Activated naive CD4-positive, alpha-beta T cell treated with anti-CD3 and anti-CD28 coated beads, Interleukin-2, amount 50 U/mL, for 72 hours (primary cell): ENCODE measurements around the gene PTPRQ. TPM values are rescaled to one million over a fixed set of nuclear protein-coding genes. Genes with fewer than 3 reads are reported as not detected.
"Not testable (repeated sequence)": the region's sequence is repeated elsewhere in the genome, so short reads cannot be mapped to it uniquely, and the experiment has no call there.

ENCODE experiments used
- ATAC-seq, 2 donors: fragments of 150-1000 bp; cut with Tn5 transposase; 2 replicates each; pipeline ENCODE4 v1.10.0; 2021; ENCODE audit warnings: mild to moderate bottlenecking in 2 of 2, moderate library complexity in 2 of 2
- DNase-seq, 2 donors: peaks; one replicate each; pipeline ENCODE4 v3.0.0; 2021 to 2022; ENCODE audit warnings: low spot score in 2 of 2
- H3K27ac Mint-ChIP-seq, 2 donors: one replicate each; pipeline ENCODE4 v1.8.0; 2022; ENCODE audit warnings: mild to moderate bottlenecking in 2 of 2, mixed read lengths in 2 of 2
- H3K36me3 Mint-ChIP-seq, 2 donors: one replicate each; pipeline ENCODE4 v1.8.0; 2022; ENCODE audit warnings: mixed read lengths in 2 of 2
- H3K9me3 Mint-ChIP-seq, 2 donors: one replicate each; pipeline ENCODE4 v1.8.0; 2022; ENCODE audit warnings: mixed read lengths in 2 of 2
- total RNA-seq, 2 donors: library from RNA; stranded (reverse); gene quantifications; one replicate each; pipeline ENCODE4 v1.2.3, GENCODE V29; 2022

Gene PTPRQ
- total RNA-seq, 2 donors from 2014 or later, result not detected

- Mint-ChIP-seq H3K27ac (no peak overlapping the region), H3K36me3 (no peaks in the 10 kb centered on the region), H3K9me3 (peaks cover 4 to 9% of the 10 kb centered on the region in 2 donors)
- DNase-seq (no peak), ATAC-seq (no peak)
Observed at GRCh38 chr12:80456513-80456912, 12.5 kb downstream of the PTPRQ start.

- DNase-seq (no peak), ATAC-seq (no peak)
- Mint-ChIP-seq H3K27ac (no peak overlapping the region), H3K36me3 (no peaks in the 10 kb centered on the region), H3K9me3 (peaks cover 4 to 6% of the 10 kb centered on the region in 2 donors)
Observed at GRCh38 chr12:80460972-80461371, 16.9 kb downstream of the PTPRQ start.

GRCh38 chr12:80461851-80462250 lies 17.8 kb downstream of the PTPRQ start:
- not testable (repeated sequence) for H3K9me3 Mint-ChIP-seq, H3K27ac Mint-ChIP-seq, ATAC-seq, DNase-seq, H3K36me3 Mint-ChIP-seq

GRCh38 chr12:80469681-80470080 lies 25.6 kb downstream of the PTPRQ start:
- Mint-ChIP-seq H3K27ac (no peak overlapping the region), H3K36me3 (no peaks in the 10 kb centered on the region)
- no peak for ATAC-seq

GRCh38 chr12:80470403-80470802 lies 26.4 kb downstream of the PTPRQ start:
- DNase-seq (no peak), ATAC-seq (no peak)
- H3K9me3 Mint-ChIP-seq, result no peaks in the 10 kb centered on the region
- H3K36me3 Mint-ChIP-seq, result no peaks in the 10 kb centered on the region
- H3K27ac Mint-ChIP-seq, result no peak overlapping the region

More at GRCh38 chr12:80469681-80470080, 25.6 kb downstream of the PTPRQ start:
- no peak for DNase-seq
- no peaks in the 10 kb centered on the region for H3K9me3 Mint-ChIP-seq

- DNase-seq (no peak), ATAC-seq (no peak)
- no peaks in the 10 kb centered on the region for H3K9me3 Mint-ChIP-seq
- no peak overlapping the region for H3K27ac Mint-ChIP-seq
- no peaks in the 10 kb centered on the region for H3K36me3 Mint-ChIP-seq
Observed at GRCh38 chr12:80472236-80472635, 28.2 kb downstream of the PTPRQ start.

- Mint-ChIP-seq H3K9me3 (no peaks in the 10 kb centered on the region), H3K36me3 (no peaks in the 10 kb centered on the region), H3K27ac (no peak overlapping the region)
- DNase-seq, result no peak
- ATAC-seq, result no peak
Observed at GRCh38 chr12:80472911-80473500, 29.0 kb downstream of the PTPRQ start.

- ATAC-seq, H3K27ac Mint-ChIP-seq, H3K36me3 Mint-ChIP-seq, H3K9me3 Mint-ChIP-seq, DNase-seq: not testable (repeated sequence)
Observed at GRCh38 chr12:80477521-80478145, 33.6 kb downstream of the PTPRQ start.

GRCh38 chr12:80484746-80485145 lies 40.7 kb downstream of the PTPRQ start:
- Mint-ChIP-seq H3K9me3 (peaks cover 5 to 10% of the 10 kb centered on the region in 2 donors), H3K36me3 (no peaks in the 10 kb centered on the region), H3K27ac (no peak overlapping the region)
- DNase-seq, result no peak
- ATAC-seq, result no peak

- DNase-seq (no peak), ATAC-seq (no peak)
- Mint-ChIP-seq H3K27ac (no peak overlapping the region), H3K9me3 (peaks cover 5 to 10% of the 10 kb centered on the region in 2 donors), H3K36me3 (no peaks in the 10 kb centered on the region)
Observed at GRCh38 chr12:80485222-80485987, 41.4 kb downstream of the PTPRQ start.

GRCh38 chr12:80490329-80490728 lies 46.3 kb downstream of the PTPRQ start:
- H3K27ac Mint-ChIP-seq, result no peak overlapping the region
- H3K36me3 Mint-ChIP-seq, result no peaks in the 10 kb centered on the region

GRCh38 chr12:80491166-80491565 lies 47.1 kb downstream of the PTPRQ start:
- H3K27ac Mint-ChIP-seq, result no peak overlapping the region
- H3K9me3 Mint-ChIP-seq, result peaks cover 0 to 6% of the 10 kb centered on the region in 2 donors
- DNase-seq (no peak), ATAC-seq (no peak)
- no peaks in the 10 kb centered on the region for H3K36me3 Mint-ChIP-seq

More at GRCh38 chr12:80490329-80490728, 46.3 kb downstream of the PTPRQ start:
- ATAC-seq (no peak), DNase-seq (no peak)
- peaks cover 3 to 8% of the 10 kb centered on the region in 2 donors for H3K9me3 Mint-ChIP-seq

GRCh38 chr12:80493466-80493865 lies 49.4 kb downstream of the PTPRQ start:
- no peak for ATAC-seq
- Mint-ChIP-seq H3K27ac (no peak overlapping the region), H3K36me3 (no peaks in the 10 kb centered on the region), H3K9me3 (peaks cover 3 to 5% of the 10 kb centered on the region in 2 donors)
- DNase-seq, result no peak

GRCh38 chr12:80494836-80495235 lies 50.8 kb downstream of the PTPRQ start:
- H3K36me3 Mint-ChIP-seq, result no peaks in the 10 kb centered on the region
- no peak overlapping the region for H3K27ac Mint-ChIP-seq
- no peak for DNase-seq
- H3K9me3 Mint-ChIP-seq, result peaks cover 3 to 5% of the 10 kb centered on the region in 2 donors
- ATAC-seq, result no peak

- DNase-seq, result no peak
- ATAC-seq, result no peak
- Mint-ChIP-seq H3K36me3 (no peaks in the 10 kb centered on the region), H3K27ac (no peak overlapping the region), H3K9me3 (peaks cover 3 to 5% of the 10 kb centered on the region in 2 donors)
Observed at GRCh38 chr12:80498059-80498728, 54.2 kb downstream of the PTPRQ start.

GRCh38 chr12:80504389-80505163 lies 60.5 kb downstream of the PTPRQ start:
- ATAC-seq, result no peak
- H3K36me3 Mint-ChIP-seq, result no peaks in the 10 kb centered on the region
- no peak for DNase-seq
- H3K27ac Mint-ChIP-seq, result no peak overlapping the region
- peaks cover 0 to 4% of the 10 kb centered on the region in 2 donors for H3K9me3 Mint-ChIP-seq
